ENCODE data around the gene THBD.

DNA sequence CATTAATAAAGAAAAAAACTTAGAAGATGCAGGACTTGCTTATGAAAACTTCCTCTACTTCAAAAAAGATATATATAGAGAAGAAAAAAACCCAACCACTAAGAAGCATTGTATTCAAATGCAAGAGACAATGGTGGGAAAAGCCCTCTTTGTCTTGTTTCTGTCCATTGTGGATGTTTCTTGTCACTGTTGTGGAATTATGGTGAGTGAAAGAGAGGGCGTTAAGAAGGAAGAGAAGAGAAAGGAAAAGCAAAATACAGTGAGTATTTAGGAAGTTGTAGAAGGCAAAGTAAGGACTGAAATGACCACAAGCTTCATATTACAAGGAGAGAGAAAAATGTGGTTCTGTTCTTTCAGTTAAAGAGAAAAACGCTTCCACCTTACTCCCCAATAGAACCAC is 14.1 kb upstream of the THBD start:
- TF ChIP-seq CEBPB (IDR thresholded peaks at IDR 0.05) (no peak), TAF1 (IDR thresholded peaks at IDR 0.05; ENCODE audit: low read depth) (no peak), EP300 (IDR thresholded peaks at IDR 0.05; ENCODE audit: borderline replicate concordance) (no peak), RAD21 (IDR thresholded peaks at IDR 0.05; ENCODE audit: low read depth) (no peak), CREB1 (IDR thresholded peaks at IDR 0.05; ENCODE audit: low read depth) (no peak), MAX (IDR thresholded peaks at IDR 0.05) (no peak)
- TF ChIP-seq, protein P1, sequence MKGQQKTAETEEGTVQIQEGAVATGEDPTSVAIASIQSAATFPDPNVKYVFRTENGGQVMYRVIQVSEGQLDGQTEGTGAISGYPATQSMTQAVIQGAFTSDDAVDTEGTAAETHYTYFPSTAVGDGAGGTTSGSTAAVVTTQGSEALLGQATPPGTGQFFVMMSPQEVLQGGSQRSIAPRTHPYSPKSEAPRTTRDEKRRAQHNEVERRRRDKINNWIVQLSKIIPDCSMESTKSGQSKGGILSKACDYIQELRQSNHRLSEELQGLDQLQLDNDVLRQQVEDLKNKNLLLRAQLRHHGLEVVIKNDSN (IDR thresholded peaks at IDR 0.05) = no peak

Measured in Ishikawa (cell line).